Liver (tissue), 3 donors: ENCODE data around the gene RBPJ.

ENCODE experiments used
- ATF3 ChIP-seq: IDR thresholded peaks from 2 replicates; pipeline ENCODE4 v1.6.1; 2016; ENCODE audit warnings: antibody characterized with exemption
- CTCF ChIP-seq: fragments of 150-350 bp; IDR thresholded peaks from 2 replicates; pipeline ENCODE4 v1.5.1; 2017; ENCODE audit warnings: improper control_type of control experiment, low read depth, low read length; ENCODE audit not compliant: missing input control
- EGR1 ChIP-seq, 2 donors: IDR thresholded peaks; 2 replicates each; pipeline ENCODE4 v1.6.1; 2016 to 2018; ENCODE audit warnings: antibody characterized with exemption in 2 of 2, low read depth in 2 of 2
- FOXA1 ChIP-seq: IDR thresholded peaks from 2 replicates; pipeline ENCODE4 v1.6.1; 2016; ENCODE audit warnings: antibody characterized with exemption
- FOXA2 ChIP-seq: IDR thresholded peaks from 2 replicates; pipeline ENCODE4 v1.6.1; 2016; ENCODE audit warnings: antibody characterized with exemption
- GABPA ChIP-seq, 2 donors: IDR thresholded peaks in 1 of 2; conservative IDR thresholded peaks in 1 of 2; 2 replicates each; pipeline ENCODE4 v1.6.1; 2016; ENCODE audit warnings: antibody characterized with exemption in 2 of 2, mild to moderate bottlenecking in 1 of 2, moderate library complexity in 1 of 2
- JUND ChIP-seq, 2 donors: IDR thresholded peaks; 2 replicates each; pipeline ENCODE4 v1.6.1; 2016; ENCODE audit warnings: antibody characterized with exemption in 2 of 2
- NR2F2 ChIP-seq: IDR thresholded peaks from 2 replicates; pipeline ENCODE4 v1.6.1; 2016; ENCODE audit warnings: antibody characterized with exemption
- RAD21 ChIP-seq, 2 donors: IDR thresholded peaks; 2 replicates each; pipeline ENCODE4 v1.6.1; 2016; ENCODE audit warnings: antibody characterized with exemption in 2 of 2, mild to moderate bottlenecking in 2 of 2
- RXRA ChIP-seq, 2 donors: IDR thresholded peaks; 2 replicates each; pipeline ENCODE4 v1.6.1; 2017 to 2018; ENCODE audit warnings: antibody characterized with exemption in 2 of 2, mild to moderate bottlenecking in 1 of 2
- SP1 ChIP-seq: IDR thresholded peaks from 2 replicates; pipeline ENCODE4 v1.6.1; 2018; ENCODE audit warnings: antibody characterized with exemption, mild to moderate bottlenecking
- YY1 ChIP-seq: IDR thresholded peaks from 2 replicates; pipeline ENCODE4 v1.6.1; 2016; ENCODE audit warnings: antibody characterized with exemption, mild to moderate bottlenecking
- TF ChIP-seq, protein P1 (sequence below): IDR thresholded peaks from 2 replicates; pipeline ENCODE4 v1.6.1; 2016; ENCODE audit warnings: antibody characterized with exemption
- TF ChIP-seq, protein P2 (sequence below): IDR thresholded peaks from 2 replicates; pipeline ENCODE4 v1.6.1; 2016; ENCODE audit warnings: antibody characterized with exemption, mild to moderate bottlenecking
- donor health status: healthy.
- donor health status: healthy.

DNA sequence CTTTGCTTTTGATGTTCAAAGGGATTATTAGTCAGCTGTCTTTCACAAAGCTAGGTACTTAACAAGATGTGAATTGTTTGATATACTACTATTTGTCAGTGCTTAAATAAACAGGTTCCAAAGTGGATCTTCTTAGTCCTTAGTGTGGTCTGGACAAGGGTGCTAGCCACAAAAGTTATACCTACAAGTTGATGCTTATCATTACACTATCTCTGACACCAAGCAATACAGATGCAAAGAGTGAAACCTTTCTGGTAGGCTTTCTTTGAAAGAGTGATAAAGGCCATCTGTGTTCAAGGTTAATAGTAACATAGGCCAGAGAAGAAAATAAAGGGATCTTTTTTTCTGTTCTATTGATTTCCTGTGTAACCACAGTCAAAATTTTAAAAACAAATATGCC lies 12.2 kb upstream of the RBPJ start:
- TF ChIP-seq CTCF (no peak), ATF3 (no peak), RAD21 (IDR thresholded peaks at IDR 0.05) (no peak), EGR1 (IDR thresholded peaks at IDR 0.05; ENCODE audit: low read depth in 2 of 2) (no peak), RXRA (IDR thresholded peaks at IDR 0.05) (no peak), FOXA1 (no peak), YY1 (no peak), NR2F2 (no peak), JUND (IDR thresholded peaks at IDR 0.05) (no peak), SP1 (no peak), GABPA (IDR thresholded peaks at IDR 0.05 in 1 of 2, conservative IDR thresholded peaks at IDR 0.05 in 1 of 2) (no peak), FOXA2 (no peak)
- TF ChIP-seq, protein P1, sequence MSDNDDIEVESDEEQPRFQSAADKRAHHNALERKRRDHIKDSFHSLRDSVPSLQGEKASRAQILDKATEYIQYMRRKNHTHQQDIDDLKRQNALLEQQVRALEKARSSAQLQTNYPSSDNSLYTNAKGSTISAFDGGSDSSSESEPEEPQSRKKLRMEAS: no peak
- TF ChIP-seq, protein P2, sequence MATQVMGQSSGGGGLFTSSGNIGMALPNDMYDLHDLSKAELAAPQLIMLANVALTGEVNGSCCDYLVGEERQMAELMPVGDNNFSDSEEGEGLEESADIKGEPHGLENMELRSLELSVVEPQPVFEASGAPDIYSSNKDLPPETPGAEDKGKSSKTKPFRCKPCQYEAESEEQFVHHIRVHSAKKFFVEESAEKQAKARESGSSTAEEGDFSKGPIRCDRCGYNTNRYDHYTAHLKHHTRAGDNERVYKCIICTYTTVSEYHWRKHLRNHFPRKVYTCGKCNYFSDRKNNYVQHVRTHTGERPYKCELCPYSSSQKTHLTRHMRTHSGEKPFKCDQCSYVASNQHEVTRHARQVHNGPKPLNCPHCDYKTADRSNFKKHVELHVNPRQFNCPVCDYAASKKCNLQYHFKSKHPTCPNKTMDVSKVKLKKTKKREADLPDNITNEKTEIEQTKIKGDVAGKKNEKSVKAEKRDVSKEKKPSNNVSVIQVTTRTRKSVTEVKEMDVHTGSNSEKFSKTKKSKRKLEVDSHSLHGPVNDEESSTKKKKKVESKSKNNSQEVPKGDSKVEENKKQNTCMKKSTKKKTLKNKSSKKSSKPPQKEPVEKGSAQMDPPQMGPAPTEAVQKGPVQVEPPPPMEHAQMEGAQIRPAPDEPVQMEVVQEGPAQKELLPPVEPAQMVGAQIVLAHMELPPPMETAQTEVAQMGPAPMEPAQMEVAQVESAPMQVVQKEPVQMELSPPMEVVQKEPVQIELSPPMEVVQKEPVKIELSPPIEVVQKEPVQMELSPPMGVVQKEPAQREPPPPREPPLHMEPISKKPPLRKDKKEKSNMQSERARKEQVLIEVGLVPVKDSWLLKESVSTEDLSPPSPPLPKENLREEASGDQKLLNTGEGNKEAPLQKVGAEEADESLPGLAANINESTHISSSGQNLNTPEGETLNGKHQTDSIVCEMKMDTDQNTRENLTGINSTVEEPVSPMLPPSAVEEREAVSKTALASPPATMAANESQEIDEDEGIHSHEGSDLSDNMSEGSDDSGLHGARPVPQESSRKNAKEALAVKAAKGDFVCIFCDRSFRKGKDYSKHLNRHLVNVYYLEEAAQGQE: no peak
